HG03025 (cell line): ENCODE results near the gene MPRIP.

Experiments used
- ATAC-seq: cut with Tn5 transposase; IDR thresholded peaks from one replicate; pipeline ENCODE4 v1.9.1; 2021; ENCODE audit warnings: mild to moderate bottlenecking, moderate library complexity; ENCODE audit not compliant: unreplicated experiment, low FRiP score

The MPRIP gene

DNA sequence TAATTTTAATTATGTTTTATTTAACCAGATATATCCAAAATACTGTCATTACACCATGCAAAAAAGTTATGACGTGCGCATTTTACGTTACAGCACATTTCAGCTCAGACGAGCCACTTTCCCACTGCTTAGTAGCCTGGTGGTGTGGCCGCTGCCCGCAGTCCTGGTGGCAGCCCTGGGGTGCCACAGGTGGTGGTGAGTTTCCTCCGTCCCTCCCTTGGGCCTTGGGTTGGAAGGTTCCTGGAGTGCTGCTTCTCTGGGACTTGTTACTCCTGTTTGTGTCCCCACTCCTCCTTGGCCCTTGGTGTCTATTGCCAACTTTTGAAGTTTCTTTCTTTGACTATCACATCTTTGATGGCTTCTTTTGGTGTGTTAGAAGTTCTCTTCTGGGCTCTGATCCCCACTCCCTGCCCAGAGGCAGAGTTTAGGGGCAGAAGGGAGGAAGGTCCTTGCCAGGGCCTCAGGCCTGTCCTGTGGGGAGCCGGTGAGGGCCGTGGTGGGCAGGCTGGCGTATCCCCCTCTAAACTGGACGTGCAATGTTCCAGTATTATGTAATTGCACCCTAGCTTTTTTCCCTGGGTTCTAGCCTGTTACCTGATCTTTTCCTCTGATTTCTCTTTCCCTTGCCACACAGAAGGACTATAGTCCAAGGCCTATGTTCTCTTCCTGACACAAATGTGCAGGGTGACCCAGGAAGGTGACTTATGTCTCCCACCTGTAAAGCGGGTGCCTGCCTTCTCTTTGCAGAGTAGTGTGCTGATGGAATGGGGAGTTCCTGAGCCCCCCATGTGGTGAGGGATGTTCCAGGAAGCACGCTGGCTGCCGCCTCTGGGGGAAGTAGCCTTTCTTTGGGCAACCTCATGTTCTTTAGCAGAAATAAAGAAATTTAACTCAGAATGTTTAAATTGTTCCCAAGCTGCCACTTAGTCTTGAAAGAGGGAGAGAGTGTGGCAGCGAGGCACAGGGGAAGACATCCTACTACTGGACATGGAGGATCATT is 8.4 kb downstream of the MPRIP start:
- ATAC-seq: no peak

DNA sequence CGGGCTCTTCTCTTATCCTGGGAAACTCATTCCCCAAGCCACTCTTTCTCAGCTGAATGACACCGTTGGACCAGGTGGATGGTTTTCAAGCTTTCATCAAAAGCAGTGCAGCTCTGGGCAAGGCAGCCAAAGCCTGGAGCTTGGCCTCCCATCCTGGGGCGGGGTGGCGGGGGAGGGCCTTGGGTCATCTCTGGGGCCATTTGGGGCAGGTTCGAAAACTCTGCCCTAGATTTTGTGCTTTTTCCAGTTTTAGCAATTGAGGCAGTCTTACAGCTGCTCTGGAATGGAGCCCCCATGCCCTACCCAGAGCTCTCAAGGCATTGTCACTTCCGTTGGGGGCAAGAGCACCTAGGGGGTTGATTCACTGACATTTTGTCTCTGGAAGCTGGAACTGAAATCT is 9.1 kb downstream of the MPRIP start:
- ATAC-seq: no peak

DNA sequence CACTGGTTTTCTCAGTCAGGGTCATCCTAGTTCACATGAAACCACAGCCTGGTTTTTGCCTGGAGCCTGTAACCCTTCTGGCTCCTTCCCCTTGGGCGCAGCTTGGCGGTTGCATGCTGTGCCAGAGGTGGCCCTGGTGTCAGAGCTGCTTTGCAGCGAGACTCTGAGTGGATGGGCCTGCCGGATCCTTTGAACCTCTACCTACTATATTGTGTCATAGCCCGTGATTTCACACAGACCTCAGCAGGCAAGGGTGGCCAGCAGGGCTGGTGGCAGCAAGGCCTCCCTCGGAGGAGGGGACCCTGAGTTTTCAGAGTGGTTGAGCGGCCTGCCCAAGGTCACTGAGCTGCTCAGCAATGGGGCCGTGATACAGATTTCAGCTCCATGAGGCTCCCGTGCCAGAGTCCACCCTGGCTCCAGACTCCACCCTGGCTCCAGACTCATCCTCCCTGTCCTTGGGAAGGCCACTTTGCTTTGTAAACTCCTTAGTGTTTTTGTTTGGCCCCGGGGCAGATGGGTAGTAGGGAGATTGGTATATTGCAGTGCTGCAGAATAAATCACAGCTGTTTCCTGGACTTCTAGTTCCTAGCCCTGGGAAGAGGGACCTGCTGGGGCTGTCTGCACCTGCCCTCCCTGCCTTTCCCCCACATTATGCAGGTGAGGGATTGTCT is 9.7 kb downstream of the MPRIP start:
- ATAC-seq: no peak

DNA sequence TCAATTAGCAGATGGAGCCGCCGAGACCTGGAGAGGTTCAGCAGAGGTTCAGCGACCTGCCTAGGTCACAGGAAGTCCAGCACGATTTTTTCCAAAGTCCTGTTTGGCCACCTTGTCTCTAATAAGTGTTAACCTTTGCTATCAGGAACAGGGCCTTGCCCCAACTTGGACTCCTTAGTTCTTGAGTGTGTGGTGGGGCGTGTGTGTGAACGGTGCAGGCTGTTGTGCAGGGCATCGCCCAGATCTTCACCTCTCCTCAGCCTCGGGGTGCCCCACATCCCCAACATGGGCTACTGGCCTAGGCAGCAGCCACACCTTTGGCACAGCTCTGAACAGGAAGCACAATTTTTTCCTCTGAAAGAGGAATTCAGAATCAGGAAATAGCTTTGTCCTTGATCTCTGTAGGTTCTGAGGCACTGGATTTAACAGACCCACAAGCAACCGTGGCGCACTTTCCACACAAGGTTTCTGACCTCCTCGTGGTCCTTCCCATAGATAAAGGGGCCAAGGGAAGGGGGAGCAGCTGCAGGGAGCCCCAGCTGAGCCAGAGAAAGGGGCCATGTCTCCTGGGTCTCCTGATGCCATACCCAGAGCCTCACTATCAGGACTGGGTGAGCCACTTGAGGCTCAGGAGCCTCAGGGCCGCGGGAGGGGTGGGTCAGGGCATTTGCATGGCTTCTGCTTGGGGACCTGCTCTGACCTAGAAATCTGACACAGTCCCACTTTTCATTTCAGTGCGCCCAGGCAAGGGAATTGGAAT is 10.4 kb downstream of the MPRIP start:
- ATAC-seq: no peak

DNA sequence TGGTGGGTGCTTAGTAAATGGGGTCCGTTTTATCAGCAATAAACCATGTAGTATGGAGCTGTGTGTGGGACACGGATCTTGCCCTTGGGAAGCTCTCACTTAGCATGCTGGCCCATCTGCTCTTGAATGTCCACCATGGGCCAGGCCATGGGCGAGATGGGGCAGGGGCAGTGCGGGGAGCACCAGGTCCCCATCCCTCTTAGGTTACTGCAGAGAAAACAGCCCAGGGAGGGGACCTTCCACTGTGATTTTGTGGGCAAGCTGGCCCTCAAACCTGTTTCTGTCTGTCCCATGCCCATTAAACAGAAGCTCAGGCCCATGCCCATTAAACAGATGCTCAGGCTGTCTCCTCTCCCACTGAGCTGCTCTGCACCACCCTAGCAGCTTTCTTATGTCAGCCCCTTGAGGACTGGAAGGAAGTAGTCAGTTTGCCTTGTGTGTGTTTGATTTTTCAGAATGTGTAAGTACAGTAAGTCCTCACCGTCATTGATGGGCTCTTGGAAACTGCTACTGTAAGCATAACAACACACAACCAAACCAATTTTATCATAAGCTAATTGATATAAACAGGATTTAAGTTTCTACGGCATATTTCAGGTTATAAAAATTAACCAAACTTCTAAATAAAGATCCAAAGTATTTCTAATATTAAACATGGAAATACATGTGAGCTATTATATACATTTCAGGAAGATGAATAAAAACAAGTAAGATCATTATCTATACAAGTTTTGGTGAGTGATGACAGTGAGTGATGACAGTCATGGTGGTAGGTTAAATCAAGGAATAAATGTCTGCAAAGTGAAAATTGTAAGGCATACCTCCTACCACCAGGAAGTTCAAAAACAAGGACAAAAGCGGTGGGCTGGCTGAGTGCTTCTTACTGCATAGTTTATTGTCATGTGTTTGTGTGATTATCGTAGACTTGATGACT is 11.5 kb downstream of the MPRIP start:
- ATAC-seq: no peak

DNA sequence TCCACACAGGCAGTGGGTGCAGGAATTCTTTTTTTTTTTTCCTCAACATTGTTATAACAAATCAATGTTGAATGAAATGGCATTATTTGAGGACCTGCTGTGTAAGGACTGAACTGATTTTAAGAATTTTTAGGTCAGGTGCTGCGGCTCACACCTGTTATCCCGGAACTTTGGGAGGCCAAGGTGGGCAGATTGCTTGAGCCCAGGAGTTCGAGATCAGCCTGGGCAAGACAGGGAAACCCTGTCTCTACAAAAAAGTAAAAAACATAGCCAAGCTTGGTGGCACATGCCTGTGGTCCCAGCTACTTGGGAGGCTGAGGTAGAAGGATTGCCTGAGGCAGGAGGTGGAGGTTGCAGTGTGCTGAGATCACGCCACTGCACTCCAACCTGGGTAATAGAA is 12.4 kb downstream of the MPRIP start:
- ATAC-seq: no peak

DNA sequence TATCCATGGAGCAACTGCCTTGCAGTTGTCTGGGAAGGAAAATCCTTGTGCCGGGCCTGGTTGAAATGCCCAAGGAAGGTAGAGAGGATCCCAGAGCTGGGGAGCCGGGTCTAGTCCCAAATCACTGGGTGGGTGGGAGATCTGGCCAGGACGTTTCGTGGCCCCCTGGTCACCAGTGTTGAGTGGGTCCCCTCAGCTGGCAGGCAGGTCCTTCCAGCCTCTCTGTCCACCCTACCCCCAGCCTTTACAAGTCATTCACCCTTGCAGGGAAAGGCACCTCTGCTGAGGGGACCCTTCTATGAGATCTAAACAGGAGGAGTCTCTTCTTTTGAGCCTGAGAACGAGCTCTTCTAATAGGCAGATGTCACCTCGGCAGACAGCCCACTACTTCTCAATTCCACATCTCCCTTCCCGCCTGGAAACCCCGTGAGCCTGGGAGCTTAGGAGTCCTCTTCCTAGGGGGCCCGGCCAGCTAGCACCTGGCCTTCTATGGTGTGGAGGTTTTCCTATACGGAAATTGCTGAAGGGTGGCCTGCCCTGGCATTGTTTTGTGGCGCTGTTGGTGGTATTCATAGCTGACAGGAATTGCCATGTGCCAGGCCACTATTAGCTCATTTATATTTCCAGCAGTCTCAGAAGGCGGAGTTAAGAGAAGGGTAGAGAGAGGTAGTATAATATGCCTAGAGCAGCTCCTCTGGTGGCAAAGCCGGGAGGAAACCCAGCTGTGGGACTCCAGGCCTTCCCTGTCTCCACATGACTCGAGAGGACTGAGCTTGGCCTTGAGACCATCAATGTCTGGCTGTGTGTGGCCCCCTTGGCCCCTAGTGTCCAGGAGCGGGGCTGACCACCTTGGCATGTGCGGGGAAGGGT is 13.3 kb downstream of the MPRIP start:
- ATAC-seq: no peak

DNA sequence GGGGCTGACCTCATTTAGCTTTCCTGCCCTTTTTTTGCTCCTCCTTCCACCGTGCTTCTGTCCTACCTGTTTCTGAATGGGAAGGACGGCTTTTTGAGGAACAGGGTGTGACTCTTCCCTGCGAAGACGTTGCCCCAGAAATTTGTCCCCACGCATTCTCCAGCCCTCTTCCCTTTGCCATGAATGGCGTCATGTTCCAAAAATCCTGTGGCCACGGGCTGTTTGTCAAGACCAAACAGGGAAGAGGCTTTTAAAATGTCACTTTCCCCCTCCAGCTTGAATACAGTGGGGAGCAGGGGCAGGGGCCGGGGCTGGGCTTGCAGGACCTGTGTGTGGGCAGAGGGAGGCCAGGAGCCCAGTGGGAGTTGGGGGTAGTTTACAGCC is 13.9 kb downstream of the MPRIP start:
- no peak for ATAC-seq

DNA sequence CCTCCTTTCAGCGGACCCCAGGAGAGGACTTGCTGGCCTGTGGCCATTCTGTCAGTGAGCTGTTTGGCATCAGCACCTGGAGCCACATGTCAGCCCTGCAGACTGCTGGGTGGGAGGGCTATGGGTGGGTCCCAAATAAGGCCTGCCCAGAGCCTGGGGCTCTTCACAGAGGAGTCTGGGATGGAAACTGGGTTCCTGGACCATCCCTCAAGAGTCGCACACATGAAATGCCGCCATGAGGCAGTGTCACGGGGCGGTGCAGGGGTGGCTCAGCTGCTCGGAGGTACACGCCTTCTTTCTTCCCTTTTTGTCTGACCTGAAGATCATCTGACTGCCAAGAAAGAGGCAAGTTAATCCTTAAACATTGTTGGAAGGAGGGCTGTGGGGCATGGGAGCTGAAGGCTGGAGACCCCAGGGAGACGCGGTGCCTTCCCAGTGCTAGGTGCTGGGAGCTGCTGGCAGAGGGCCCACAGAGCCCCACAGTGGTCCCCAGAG is 14.8 kb downstream of the MPRIP start:
- ATAC-seq: no peak

DNA sequence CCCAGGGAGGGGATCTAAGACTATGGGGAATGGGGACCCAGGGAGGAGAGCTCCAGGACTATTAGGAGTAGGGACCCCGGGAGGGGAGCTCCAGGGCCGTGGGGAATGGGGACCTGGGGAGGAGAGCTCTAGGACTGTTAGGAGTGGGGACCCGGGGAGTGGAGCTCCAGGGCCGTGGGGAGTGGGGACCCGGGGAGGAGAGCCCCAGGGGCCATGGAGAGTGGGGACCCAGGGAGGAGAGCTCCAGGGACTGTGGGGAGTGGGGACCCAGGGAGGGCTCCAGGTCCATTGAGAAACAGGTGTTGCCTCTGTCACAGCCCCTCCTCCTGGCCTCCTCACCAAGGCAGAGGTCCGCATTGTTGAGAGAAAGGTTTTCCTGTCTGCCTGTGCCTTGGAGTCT is 16.0 kb downstream of the MPRIP start:
- ATAC-seq: no peak

DNA sequence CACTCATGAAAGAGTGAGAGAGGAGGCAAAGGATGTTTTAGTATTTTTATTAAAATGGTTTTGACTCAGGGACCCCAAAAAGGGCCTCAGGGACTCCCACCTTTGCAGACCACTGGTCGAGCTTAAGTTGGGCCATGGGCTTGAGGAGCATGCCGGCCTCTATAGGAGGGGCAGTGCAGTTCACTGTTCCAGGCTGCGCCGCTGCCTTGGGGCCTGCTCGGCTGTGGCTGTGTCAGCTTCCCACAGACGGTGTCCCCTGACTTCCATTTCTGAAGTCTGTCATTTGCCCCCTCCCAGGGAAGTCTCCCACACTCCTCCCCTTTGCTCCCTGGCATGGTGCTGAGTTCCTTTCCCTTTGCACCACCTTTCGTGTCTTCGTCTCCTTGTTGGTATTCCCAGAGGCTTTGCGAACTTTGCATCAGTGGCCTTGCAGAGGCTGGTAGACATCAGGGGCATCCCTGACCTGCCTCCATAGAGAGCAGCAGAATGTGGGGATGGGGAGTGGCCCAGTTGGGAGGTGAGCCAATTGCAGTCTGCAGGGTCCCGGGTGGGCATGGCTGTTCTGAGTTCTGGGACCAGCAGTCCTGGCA is 17.1 kb downstream of the MPRIP start:
- no peak for ATAC-seq

DNA sequence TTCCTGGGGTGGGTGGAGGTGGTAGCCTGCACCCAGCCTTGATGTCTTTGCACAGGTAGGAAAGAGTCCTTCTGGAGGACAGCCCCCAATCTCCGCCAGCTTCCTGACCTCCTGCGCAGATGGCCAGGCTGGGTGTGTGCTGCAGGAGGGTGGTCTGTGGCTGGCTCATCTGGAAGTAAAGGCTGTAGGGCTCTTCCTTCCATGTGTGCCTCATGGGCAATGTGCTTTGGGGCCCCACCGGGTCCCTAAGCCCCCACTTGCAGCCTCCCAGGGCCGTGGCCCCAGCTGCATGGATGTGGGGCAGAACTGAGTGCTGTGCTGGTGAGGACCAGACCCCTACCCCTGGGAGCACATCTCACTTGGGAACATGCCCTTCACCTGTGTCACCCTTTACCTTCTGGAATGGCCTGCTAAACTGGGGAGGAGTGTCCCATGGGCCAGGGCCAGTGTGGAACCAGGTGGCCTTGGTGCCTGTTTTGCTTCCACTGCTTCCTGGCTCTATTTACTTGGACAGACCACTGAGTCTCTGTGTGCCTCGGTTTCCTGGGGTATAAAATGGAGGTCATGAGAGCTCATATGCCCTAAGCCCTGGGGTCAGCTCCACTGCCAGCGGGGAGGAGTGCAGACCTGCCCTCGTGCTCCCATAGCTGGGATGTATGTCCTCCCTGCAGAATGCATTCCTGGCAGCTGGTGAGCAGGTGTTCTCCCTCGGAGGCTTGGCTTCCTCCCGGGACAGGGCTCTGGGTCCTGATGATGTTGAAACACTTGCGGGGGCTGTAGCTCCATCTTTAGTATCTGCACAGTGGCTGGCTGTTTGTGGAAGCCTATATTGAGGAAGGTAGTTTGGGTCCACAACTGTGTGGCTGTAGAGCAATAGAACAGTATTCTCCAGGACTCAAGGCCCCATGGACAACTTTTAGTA is 18.0 kb downstream of the MPRIP start:
- ATAC-seq: no peak

DNA sequence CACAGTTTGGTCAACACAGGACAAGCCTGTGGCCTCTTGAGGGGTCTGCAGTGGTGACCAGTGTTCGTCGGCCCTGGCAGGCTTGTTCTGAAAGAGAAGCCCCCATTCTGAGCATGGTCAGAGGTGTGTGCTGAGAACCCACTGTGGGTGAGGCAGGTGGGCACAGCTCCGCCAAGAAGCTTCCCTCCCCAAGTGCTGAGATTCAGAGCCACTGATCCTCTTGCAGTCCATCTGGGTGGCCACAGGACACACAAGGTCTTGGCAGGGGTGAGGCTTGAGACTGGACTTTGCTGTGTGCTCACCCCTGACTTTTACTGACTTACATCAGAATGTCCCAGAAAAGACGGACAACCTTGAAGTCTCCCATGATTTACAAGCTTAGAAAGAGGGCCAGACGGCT is 18.7 kb downstream of the MPRIP start:
- no peak for ATAC-seq

DNA sequence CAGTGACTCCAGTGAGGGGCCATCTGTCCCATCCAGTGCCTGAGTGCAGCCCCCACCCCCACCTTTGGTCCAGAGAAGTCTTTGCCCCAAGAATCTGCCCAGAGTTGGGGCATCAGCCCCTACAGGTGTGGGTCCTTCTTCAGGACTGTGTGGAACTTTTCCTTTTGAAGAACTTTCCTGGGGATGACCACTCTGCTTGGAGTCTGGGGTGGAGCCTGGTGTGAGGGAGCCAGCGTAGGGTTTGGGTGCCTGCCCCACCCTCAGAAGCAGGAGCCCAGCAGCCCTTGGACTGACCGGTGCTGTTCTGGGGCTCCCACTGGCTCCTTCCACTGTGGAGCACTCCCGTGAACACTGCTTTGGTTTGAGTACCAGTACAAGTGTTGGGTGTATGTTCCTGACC is 19.3 kb downstream of the MPRIP start:
- ATAC-seq: no peak

DNA sequence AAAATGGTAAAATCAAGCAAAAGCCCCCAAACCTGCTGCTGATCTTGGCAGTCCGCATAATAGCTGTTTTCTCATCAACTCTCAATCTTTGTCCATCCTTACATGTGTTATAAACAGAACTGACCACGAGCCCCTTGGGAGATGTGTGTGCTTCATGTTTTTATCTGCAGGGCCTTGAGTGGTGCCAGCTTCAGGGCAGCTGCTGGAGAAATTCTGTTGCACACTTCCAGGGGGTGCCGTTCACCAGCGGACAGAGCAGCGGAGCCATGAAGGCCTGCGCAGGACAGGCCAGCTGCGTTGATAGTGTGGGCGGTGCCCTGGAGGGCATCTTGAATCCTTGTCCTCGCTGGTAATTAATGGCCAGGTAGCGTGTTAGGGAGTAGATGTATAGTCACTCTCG is 20.1 kb downstream of the MPRIP start:
- ATAC-seq: no peak

DNA sequence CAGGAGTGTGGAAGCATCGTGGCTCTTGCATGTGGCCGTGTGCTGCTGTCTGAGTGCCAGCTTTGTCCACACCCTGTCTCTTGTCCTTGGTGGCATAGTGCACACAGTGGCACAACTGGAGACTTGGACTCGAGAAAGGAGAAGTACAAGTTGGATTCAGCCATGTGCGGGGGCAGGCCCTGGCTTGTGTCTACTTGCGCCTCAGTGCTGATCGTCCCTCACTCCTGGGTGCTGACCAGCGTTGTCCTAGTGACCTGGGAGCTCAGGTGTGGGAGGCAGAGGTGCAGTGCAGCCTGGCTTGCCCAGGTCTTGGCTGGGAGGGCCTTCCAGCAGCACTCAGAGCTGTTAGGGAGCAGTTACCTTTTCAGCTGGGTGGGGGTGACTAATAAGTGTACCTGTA is 20.6 kb downstream of the MPRIP start:
- no peak for ATAC-seq

DNA sequence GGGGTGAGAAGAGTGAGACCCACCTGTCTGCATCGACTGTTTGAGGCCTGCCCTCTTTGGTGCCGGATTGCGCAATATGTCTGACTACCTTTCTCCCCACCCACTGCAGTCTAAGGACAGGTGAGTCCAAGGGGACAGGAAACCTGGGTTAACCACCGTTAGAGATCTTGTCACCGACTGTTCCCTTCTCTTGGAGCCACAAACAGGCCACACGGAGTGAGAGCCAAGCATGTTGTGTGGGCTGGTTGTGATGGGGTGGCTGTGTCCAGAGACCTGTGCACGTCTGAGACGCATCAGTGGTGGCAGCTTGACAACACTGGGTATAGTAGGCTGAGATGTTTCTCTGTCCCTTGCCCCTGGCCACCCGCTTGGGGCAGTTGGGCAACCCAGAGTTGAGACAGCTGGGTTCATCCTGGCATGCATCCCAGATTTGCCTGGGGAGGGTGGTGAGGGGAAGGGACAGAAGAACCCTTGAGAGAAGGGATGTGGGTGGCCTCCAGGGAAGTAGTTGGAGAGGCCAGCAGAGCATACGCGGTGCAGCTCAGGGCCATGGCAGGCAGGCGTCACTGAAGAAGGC is 21.4 kb downstream of the MPRIP start:
- ATAC-seq: no peak
